ES-I3 (cell line): ENCODE results near the gene PCCB.
"Not testable (repeated sequence)": the region's sequence is repeated elsewhere in the genome, so short reads cannot be mapped to it uniquely, and the experiment has no call there.

Experiments
- H3K36me3 ChIP-seq: 2 replicates; pipeline ENCODE4 v1.6.1; 2013; ENCODE audit warnings: mild to moderate bottlenecking, low read length, control low read depth, moderate library complexity; ENCODE audit not compliant: insufficient read depth
- H3K4me1 ChIP-seq: 2 replicates; pipeline ENCODE4 v1.6.1; 2013; ENCODE audit warnings: mild to moderate bottlenecking, control low read depth, low read length; ENCODE audit not compliant: insufficient read depth
- H3K9ac ChIP-seq: 2 replicates; pipeline ENCODE4 v1.6.1; 2013; ENCODE audit warnings: low read depth, mild to moderate bottlenecking, low read length, moderate library complexity
- H3K9me3 ChIP-seq: 2 replicates; pipeline ENCODE4 v1.6.1; 2013; ENCODE audit warnings: mild to moderate bottlenecking, low read length, moderate library complexity; ENCODE audit not compliant: control insufficient read depth, insufficient read depth

The PCCB gene

GRCh38 chr3:136311968-136312367, 61.8 kb downstream of the PCCB start:
- Histone ChIP-seq H3K36me3 (no peaks in the 10 kb centered on the region), H3K9me3 (no peaks in the 10 kb centered on the region), H3K9ac (no peak overlapping the region), H3K4me1 (no peaks in the 10 kb centered on the region)

- H3K9ac ChIP-seq, result no peak overlapping the region
- no peaks in the 10 kb centered on the region for H3K9me3 ChIP-seq
- H3K36me3 ChIP-seq, result peaks cover 6% of the 10 kb centered on the region; the same call in 1 of the 2 replicates
- H3K4me1 ChIP-seq, result no peaks in the 10 kb centered on the region
Observed at GRCh38 chr3:136326316-136326715, 76.2 kb downstream of the PCCB start.

- H3K4me1 ChIP-seq, result no peaks in the 10 kb centered on the region
- H3K9me3 ChIP-seq, result no peaks in the 10 kb centered on the region
- peaks cover 6% of the 10 kb centered on the region; the same call in 1 of the 2 replicates for H3K36me3 ChIP-seq
Observed at GRCh38 chr3:136327671-136328070, 77.5 kb downstream of the PCCB start.

GRCh38 chr3:136329593-136329992, 79.5 kb downstream of the PCCB start:
- Histone ChIP-seq H3K36me3 (peaks cover 10% of the 10 kb centered on the region), H3K4me1 (no peaks in the 10 kb centered on the region), H3K9me3 (no peaks in the 10 kb centered on the region), H3K9ac (no peak overlapping the region)

More at GRCh38 chr3:136327671-136328070, 77.5 kb downstream of the PCCB start:
- H3K9ac ChIP-seq, result no peak overlapping the region

- H3K9ac ChIP-seq, result no peak overlapping the region
- peaks cover 10% of the 10 kb centered on the region for H3K36me3 ChIP-seq
Observed at GRCh38 chr3:136330900-136331299, 80.8 kb downstream of the PCCB start.

GRCh38 chr3:136332302-136332701, 82.2 kb downstream of the PCCB start:
- Histone ChIP-seq H3K4me1 (no peaks in the 10 kb centered on the region), H3K9ac (no peak overlapping the region), H3K36me3 (peaks cover 6% of the 10 kb centered on the region; the same call in 1 of the 2 replicates), H3K9me3 (no peaks in the 10 kb centered on the region)

More at GRCh38 chr3:136330900-136331299, 80.8 kb downstream of the PCCB start:
- no peaks in the 10 kb centered on the region for H3K4me1 ChIP-seq
- H3K9me3 ChIP-seq, result no peaks in the 10 kb centered on the region

GRCh38 chr3:136332776-136333175, 82.6 kb downstream of the PCCB start:
- Histone ChIP-seq H3K9ac (no peak overlapping the region), H3K9me3 (no peaks in the 10 kb centered on the region), H3K36me3 (peaks cover 6% of the 10 kb centered on the region; the same call in 1 of the 2 replicates), H3K4me1 (no peaks in the 10 kb centered on the region)

- Histone ChIP-seq H3K4me1 (no peaks in the 10 kb centered on the region), H3K9ac (no peak overlapping the region), H3K9me3 (no peaks in the 10 kb centered on the region), H3K36me3 (peaks cover 4% of the 10 kb centered on the region; the same call in 1 of the 2 replicates)
Observed at GRCh38 chr3:136334209-136334608, 84.1 kb downstream of the PCCB start.

- H3K9me3 ChIP-seq, H3K9ac ChIP-seq, H3K36me3 ChIP-seq, H3K4me1 ChIP-seq: not testable (repeated sequence)
Observed at GRCh38 chr3:136334726-136335125, 84.6 kb downstream of the PCCB start.

- H3K36me3 ChIP-seq, result peaks cover 4% of the 10 kb centered on the region; the same call in 1 of the 2 replicates
- H3K9me3 ChIP-seq, result no peaks in the 10 kb centered on the region
- no peaks in the 10 kb centered on the region for H3K4me1 ChIP-seq
- H3K9ac ChIP-seq, result no peak overlapping the region
Observed at GRCh38 chr3:136336329-136337100, 86.4 kb downstream of the PCCB start.

- Histone ChIP-seq H3K9me3 (no peaks in the 10 kb centered on the region), H3K36me3 (no peaks in the 10 kb centered on the region), H3K4me1 (0 out of 2 replicates have a peak, but pooled peaks cover 7% of the 10 kb centered on the region), H3K9ac (no peak overlapping the region)
Observed at GRCh38 chr3:136343446-136343845, 93.3 kb downstream of the PCCB start.

- H3K36me3 ChIP-seq, result no peaks in the 10 kb centered on the region
- H3K4me1 ChIP-seq, result 0 out of 2 replicates have a peak, but pooled peaks cover 7% of the 10 kb centered on the region
- no peak overlapping the region for H3K9ac ChIP-seq
- no peaks in the 10 kb centered on the region for H3K9me3 ChIP-seq
Observed at GRCh38 chr3:136343873-136344555, 93.9 kb downstream of the PCCB start.

GRCh38 chr3:136346486-136346885, 96.3 kb downstream of the PCCB start:
- Histone ChIP-seq H3K4me1 (peaks cover 8% of the 10 kb centered on the region; the same call in 1 of the 2 replicates), H3K9ac (no peak overlapping the region), H3K36me3 (no peaks in the 10 kb centered on the region), H3K9me3 (no peaks in the 10 kb centered on the region)

GRCh38 chr3:136350132-136350531, 100.0 kb downstream of the PCCB start:
- Histone ChIP-seq H3K9me3 (no peaks in the 10 kb centered on the region), H3K4me1 (peaks cover 9% of the 10 kb centered on the region; the same call in 1 of the 2 replicates), H3K9ac (no peak overlapping the region), H3K36me3 (no peaks in the 10 kb centered on the region)

- Histone ChIP-seq H3K36me3 (no peaks in the 10 kb centered on the region), H3K4me1 (peaks cover 9% of the 10 kb centered on the region; the same call in 1 of the 2 replicates), H3K9ac (no peak overlapping the region)
Observed at GRCh38 chr3:136350557-136350956, 100.4 kb downstream of the PCCB start.

More at GRCh38 chr3:136350557-136350956, 100.4 kb downstream of the PCCB start:
- no peaks in the 10 kb centered on the region for H3K9me3 ChIP-seq
